ENCODE data around the gene SLC39A11. TPM values are rescaled to one million over a fixed set of nuclear protein-coding genes. Genes with fewer than 3 reads are reported as not detected.

The SLC39A11 gene
- total and polyA plus RNA-seq, 2 of the 13 experiments (the other 11 are each of a cell fraction or from before 2014, with no cell fraction given), result 17.2 to 31.5 TPM

GRCh38 chr17:72984926-72985325, 107.6 kb downstream of the SLC39A11 start:
- no peaks in the 10 kb centered on the region for H3K36me3 ChIP-seq (replicated peaks in 1 of 2; ENCODE audit: control insufficient read depth in 1 of 2, insufficient read depth in 2 of 2, low read length in 2 of 2)
- no peaks in the 10 kb centered on the region for H3K27me3 ChIP-seq (ENCODE audit: control insufficient read depth in 1 of 2, insufficient read depth in 2 of 2, low read length in 2 of 2)
- intact Hi-C loops (cut with micrococcal nuclease; ENCODE audit: unreplicated experiment) (loop anchor here (5.0 kb wide), 2 partner anchors 107 to 428 kb away; partner anchors contain the start of gene SLC39A11), in situ Hi-C loops (cut with HindIII; ENCODE audit: extremely low pct_ligation_motif_present, low pct_unique_long_range_greater_than_20kb) (loop anchor here (5.0 kb wide), 2 partner anchors 172 to 202 kb away; no protein-coding TSS in a partner anchor)
- H3K9ac ChIP-seq (ENCODE audit: insufficient read depth, low read depth, low read length), result no peak overlapping the region
- WGBS (ENCODE audit: low lambda C conversion rate), result 47% methylated on average over 5 of the region's 7 CpGs
- ATAC-seq (peak; percentile 56), DNase-seq (ENCODE audit: low spot score) (no peak), FAIRE-seq (no peak)
- H3K4me3 ChIP-seq (replicated peaks in 1 of 3; ENCODE audit: insufficient read depth in 1 of 3, low read depth in 2 of 3, low read length in 3 of 3), result no peak overlapping the region
- TF ChIP-seq KLF12 (CRISPR knock-in tag; IDR thresholded peaks at IDR 0.05; ENCODE audit: borderline replicate concordance) (no peak), ZNF891 (CRISPR knock-in tag; IDR thresholded peaks at IDR 0.05) (0 out of 2 replicates have a peak, but pooled peaks have one; percentile 44), CHD2 (IDR thresholded peaks at IDR 0.05; ENCODE audit: low read depth, low read length) (no peak), SRSF9 (IDR thresholded peaks at IDR 0.05; ENCODE audit: borderline replicate concordance, insufficient read depth, low read depth, low read length, poor library complexity, severe bottlenecking) (no peak), GMEB1 (CRISPR knock-in tag; IDR thresholded peaks at IDR 0.05; ENCODE audit: borderline replicate concordance) (no peak), MTA1 (CRISPR knock-in tag; IDR thresholded peaks at IDR 0.05; ENCODE audit: borderline replicate concordance) (no peak), SMAD1 (CRISPR knock-in tag; IDR thresholded peaks at IDR 0.05; ENCODE audit: borderline replicate concordance, low read depth) (no peak)
- TF ChIP-seq, protein P1, sequence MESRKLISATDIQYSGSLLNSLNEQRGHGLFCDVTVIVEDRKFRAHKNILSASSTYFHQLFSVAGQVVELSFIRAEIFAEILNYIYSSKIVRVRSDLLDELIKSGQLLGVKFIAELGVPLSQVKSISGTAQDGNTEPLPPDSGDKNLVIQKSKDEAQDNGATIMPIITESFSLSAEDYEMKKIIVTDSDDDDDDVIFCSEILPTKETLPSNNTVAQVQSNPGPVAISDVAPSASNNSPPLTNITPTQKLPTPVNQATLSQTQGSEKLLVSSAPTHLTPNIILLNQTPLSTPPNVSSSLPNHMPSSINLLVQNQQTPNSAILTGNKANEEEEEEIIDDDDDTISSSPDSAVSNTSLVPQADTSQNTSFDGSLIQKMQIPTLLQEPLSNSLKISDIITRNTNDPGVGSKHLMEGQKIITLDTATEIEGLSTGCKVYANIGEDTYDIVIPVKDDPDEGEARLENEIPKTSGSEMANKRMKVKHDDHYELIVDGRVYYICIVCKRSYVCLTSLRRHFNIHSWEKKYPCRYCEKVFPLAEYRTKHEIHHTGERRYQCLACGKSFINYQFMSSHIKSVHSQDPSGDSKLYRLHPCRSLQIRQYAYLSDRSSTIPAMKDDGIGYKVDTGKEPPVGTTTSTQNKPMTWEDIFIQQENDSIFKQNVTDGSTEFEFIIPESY (CRISPR knock-in tag; IDR thresholded peaks at IDR 0.05), result peak; percentile 56; the same call in 1 of the 2 replicates
- TF ChIP-seq, protein P2, sequence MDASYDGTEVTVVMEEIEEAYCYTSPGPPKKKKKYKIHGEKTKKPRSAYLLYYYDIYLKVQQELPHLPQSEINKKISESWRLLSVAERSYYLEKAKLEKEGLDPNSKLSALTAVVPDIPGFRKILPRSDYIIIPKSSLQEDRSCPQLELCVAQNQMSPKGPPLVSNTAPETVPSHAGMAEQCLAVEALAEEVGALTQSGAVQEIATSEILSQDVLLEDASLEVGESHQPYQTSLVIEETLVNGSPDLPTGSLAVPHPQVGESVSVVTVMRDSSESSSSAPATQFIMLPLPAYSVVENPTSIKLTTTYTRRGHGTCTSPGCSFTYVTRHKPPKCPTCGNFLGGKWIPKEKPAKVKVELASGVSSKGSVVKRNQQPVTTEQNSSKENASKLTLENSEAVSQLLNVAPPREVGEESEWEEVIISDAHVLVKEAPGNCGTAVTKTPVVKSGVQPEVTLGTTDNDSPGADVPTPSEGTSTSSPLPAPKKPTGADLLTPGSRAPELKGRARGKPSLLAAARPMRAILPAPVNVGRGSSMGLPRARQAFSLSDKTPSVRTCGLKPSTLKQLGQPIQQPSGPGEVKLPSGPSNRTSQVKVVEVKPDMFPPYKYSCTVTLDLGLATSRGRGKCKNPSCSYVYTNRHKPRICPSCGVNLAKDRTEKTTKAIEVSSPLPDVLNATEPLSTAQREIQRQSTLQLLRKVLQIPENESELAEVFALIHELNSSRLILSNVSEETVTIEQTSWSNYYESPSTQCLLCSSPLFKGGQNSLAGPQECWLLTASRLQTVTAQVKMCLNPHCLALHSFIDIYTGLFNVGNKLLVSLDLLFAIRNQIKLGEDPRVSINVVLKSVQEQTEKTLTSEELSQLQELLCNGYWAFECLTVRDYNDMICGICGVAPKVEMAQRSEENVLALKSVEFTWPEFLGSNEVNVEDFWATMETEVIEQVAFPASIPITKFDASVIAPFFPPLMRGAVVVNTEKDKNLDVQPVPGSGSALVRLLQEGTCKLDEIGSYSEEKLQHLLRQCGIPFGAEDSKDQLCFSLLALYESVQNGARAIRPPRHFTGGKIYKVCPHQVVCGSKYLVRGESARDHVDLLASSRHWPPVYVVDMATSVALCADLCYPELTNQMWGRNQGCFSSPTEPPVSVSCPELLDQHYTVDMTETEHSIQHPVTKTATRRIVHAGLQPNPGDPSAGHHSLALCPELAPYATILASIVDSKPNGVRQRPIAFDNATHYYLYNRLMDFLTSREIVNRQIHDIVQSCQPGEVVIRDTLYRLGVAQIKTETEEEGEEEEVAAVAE (CRISPR knock-in tag; IDR thresholded peaks at IDR 0.05; ENCODE audit: borderline replicate concordance), result no peak
- BruUV-seq (replicated peaks), result no TSS peak
- no peaks in the 10 kb centered on the region; the same call in 1 of the 2 replicates for H4K20me1 ChIP-seq (ENCODE audit: insufficient read depth, low read length)
- H3K79me2 ChIP-seq (ENCODE audit: insufficient read depth, low read length), result no peaks in the 10 kb centered on the region
- POLR2A ChIA-PET, result no interaction called here
- CTCF ChIA-PET (ENCODE audit: low intra/inter-chr PET ratio, low total read pairs), result interaction anchor here (1.6 to 2.3 kb wide), 2 partner anchors 171 to 205 kb away, joined by 4 to 22 read pairs; no protein-coding TSS in a partner anchor
- peaks cover 26% of the 10 kb centered on the region for H3K4me1 ChIP-seq (ENCODE audit: insufficient read depth, low read length)
- H3K27ac ChIP-seq (ENCODE audit: extremely low read length, insufficient read depth, low read length), result no peak overlapping the region
- H3K4me2 ChIP-seq (ENCODE audit: low read depth, low read length), result no peak overlapping the region
- H2AFZ ChIP-seq (ENCODE audit: low read length), result no peak overlapping the region
- no peaks in the 10 kb centered on the region for H3K9me3 ChIP-seq (ENCODE audit: low read length)

All from HepG2 (cell line).